PFSK-1 (cell line): ENCODE results near the gene LGR4.

ENCODE experiments used
- FOXP2 ChIP-seq: optimal IDR thresholded peaks from 2 replicates; pipeline ENCODE3; 2011; ENCODE audit warnings: borderline replicate concordance, control low read depth, inconsistent platforms; ENCODE audit not compliant: insufficient read depth; ENCODE audit errors: extremely low read length, extremely low read depth
- POLR2AphosphoS5 ChIP-seq: IDR thresholded peaks from 2 replicates; pipeline ENCODE4 v1.6.1; 2012; ENCODE audit warnings: low read depth, mild to moderate bottlenecking, control low read depth, low read length, moderate library complexity
- SIN3A ChIP-seq: IDR thresholded peaks from 2 replicates; pipeline ENCODE4 v1.6.1; 2012; ENCODE audit warnings: mild to moderate bottlenecking, low read length, moderate library complexity, borderline replicate concordance; ENCODE audit not compliant: insufficient read depth
- TAF1 ChIP-seq: IDR thresholded peaks from 2 replicates; pipeline ENCODE4 v1.6.1; 2012; ENCODE audit warnings: low read length, control low read depth, borderline replicate concordance; ENCODE audit not compliant: insufficient read depth
- TF ChIP-seq, protein P1 (sequence below), 2 experiments: IDR thresholded peaks; 2 replicates each; pipeline versions ENCODE4 v1.6.1 to v1.8.0; 2011 to 2012; ENCODE audit warnings: low read depth in 2 of 2, low read length in 2 of 2, control low read depth in 1 of 2, inconsistent platforms in 1 of 2, mild to moderate bottlenecking in 1 of 2, moderate library complexity in 1 of 2; ENCODE audit not compliant: insufficient read depth in 1 of 2

Gene LGR4

DNA sequence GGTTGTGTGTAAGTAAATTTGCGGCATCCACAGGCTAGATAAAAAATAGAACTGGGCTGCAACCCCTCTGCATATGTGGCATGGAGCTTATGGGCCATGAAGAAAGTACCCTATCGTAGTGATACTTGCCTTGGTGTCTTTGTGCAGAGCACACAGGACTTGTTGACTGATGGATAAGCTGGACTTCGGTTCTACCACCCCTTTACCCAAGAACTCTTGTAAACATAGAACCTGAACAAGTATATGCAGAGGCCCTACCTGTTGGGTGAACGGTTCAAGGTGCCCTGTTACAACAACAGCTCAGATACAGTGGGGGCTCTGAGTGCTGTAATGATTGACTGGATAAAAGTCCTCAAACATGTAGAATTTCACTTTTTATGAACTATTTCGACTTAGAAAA, 3.0 kb upstream of the LGR4 start:
- no peak for TF ChIP-seq POLR2AphosphoS5
- no peak for TF ChIP-seq FOXP2
- TF ChIP-seq, protein P1, sequence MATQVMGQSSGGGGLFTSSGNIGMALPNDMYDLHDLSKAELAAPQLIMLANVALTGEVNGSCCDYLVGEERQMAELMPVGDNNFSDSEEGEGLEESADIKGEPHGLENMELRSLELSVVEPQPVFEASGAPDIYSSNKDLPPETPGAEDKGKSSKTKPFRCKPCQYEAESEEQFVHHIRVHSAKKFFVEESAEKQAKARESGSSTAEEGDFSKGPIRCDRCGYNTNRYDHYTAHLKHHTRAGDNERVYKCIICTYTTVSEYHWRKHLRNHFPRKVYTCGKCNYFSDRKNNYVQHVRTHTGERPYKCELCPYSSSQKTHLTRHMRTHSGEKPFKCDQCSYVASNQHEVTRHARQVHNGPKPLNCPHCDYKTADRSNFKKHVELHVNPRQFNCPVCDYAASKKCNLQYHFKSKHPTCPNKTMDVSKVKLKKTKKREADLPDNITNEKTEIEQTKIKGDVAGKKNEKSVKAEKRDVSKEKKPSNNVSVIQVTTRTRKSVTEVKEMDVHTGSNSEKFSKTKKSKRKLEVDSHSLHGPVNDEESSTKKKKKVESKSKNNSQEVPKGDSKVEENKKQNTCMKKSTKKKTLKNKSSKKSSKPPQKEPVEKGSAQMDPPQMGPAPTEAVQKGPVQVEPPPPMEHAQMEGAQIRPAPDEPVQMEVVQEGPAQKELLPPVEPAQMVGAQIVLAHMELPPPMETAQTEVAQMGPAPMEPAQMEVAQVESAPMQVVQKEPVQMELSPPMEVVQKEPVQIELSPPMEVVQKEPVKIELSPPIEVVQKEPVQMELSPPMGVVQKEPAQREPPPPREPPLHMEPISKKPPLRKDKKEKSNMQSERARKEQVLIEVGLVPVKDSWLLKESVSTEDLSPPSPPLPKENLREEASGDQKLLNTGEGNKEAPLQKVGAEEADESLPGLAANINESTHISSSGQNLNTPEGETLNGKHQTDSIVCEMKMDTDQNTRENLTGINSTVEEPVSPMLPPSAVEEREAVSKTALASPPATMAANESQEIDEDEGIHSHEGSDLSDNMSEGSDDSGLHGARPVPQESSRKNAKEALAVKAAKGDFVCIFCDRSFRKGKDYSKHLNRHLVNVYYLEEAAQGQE (IDR thresholded peaks at IDR 0.05; ENCODE audit: insufficient read depth in 1 of 2, low read depth in 2 of 2, low read length in 2 of 2) = no peak
- no peak for TF ChIP-seq SIN3A
- TF ChIP-seq TAF1 = no peak

DNA sequence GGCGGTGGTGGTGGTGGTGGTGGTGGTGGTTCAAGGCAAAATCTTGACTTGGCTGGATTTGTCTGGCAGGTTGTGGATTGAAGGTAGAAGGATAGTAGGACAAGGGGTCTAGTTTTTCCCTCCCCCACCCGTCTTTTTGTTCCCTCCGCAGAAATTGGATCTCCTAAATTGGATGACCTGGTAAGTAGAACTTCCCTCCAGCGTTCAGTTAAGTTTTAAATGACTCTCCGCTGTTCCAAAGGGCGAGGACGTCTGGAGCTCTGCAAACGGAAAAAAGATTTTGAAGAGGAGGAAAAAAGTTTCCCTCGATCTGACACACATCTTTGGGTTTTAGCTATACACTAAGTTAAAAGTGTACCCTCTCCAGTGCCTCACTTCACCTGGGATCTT, 422 bp upstream of the LGR4 start:
- TF ChIP-seq SIN3A = no peak
- TF ChIP-seq TAF1 = no peak
- TF ChIP-seq POLR2AphosphoS5 = no peak
- TF ChIP-seq, protein P1 (IDR thresholded peaks at IDR 0.05; ENCODE audit: insufficient read depth in 1 of 2, low read depth in 2 of 2, low read length in 2 of 2) = no peak
- TF ChIP-seq FOXP2 = no peak

DNA sequence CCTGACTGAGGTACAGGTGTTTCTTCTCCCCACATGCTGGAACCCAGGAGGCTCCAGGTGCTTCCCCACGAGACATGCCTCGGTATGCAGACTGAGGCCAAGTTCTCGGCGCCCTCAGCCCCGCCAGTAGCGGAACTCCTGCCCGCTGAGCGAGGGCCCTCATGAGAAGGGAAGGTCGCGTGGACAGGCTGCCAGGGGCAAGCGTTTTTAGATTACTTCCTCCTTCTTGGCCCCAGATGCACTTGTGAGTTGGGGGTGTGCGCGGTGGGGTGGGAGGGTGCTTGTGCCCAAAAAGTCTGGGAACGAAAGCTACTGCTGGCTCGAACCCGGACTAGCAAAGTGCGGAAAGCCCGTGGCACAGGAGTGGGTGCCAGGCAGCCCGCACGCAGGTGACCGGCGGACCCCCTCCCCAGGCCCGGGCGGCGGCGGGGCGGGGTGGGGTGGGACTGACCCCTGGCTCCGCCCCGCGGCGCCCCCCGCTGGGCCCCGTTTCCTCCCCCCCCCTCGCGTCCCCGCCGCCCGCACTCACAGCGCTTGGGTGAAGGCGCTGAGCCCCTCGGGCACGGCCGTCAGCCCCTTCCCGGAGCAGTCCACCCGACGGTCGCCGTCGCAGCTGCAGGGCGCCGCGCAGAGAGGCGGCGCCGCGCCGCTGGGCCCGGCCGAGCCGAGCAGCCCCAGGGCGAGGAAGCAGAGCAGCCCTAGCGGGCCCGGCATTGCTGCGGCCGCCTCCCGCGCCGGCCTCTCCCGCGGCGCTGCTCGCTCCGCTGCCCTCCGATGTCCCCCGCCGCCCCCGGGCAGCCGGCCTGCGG, 797 bp downstream of the LGR4 start:
- peak; percentile 49; the same call in 1 of the 2 replicates for TF ChIP-seq TAF1
- no peak for TF ChIP-seq SIN3A
- TF ChIP-seq FOXP2 = no peak

DNA sequence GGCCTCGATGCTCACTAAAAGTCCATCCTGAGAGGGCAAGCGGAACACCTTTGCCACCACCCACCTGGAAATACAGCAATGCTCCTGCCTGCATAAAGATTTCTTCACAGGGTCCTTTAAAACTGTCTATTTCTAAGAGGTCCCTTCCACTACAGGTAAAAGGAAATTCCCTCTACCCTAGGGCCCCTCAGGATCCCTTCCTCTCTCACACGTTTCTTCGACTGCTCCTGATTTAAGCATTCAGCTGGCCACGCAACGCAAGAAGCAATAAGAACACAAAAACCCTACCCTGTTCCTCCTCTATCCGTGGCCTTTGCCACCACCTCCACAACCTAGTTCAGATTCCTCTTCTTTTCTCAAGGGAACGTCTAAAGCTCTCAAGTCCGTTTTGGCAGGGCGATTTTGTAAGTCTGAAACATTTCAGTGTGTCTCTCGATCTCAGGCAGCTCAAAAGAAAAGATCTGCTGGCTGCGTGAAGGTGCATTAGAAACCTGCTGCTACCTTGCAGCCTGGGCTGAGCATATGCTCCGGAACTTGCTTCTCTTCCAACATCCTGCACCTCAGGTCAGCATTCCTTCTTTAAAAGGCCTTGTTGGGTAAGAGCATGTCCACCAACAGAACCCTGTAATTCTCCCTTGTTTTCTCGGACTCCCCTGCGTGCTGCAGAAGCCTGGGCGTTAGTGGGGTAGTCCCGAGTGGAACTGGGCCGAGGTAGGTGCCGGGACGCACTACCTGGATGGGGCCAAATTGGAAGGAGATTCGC, 1.6 kb downstream of the LGR4 start:
- TF ChIP-seq SIN3A (no peak), FOXP2 (no peak), POLR2AphosphoS5 (no peak), TAF1 (no peak)
- TF ChIP-seq, protein P1 (IDR thresholded peaks at IDR 0.05; ENCODE audit: insufficient read depth in 1 of 2, low read depth in 2 of 2, low read length in 2 of 2) = no peak

DNA sequence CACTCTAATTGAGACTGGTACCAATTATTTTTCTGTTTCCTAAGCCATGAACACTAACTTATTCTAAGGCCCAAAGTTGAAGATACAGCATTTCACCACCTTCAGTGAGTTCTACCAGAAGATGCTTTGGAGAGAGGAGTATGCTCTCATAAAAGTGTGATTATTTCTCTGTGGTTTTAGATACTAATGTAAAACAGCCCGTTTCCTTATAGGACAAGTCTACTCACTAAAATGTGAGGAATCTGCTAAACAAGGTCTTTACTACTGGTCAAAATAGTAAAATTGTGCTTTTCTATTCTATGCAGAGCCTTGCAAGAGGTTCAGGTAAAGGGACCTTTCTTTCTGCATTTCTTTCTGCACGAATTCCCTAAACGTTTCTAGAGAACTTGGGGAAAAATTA, 2.4 kb downstream of the LGR4 start:
- TF ChIP-seq TAF1 = no peak
- TF ChIP-seq, protein P1 (IDR thresholded peaks at IDR 0.05; ENCODE audit: insufficient read depth in 1 of 2, low read depth in 2 of 2, low read length in 2 of 2) = no peak
- TF ChIP-seq SIN3A = no peak
- TF ChIP-seq POLR2AphosphoS5 = no peak
- TF ChIP-seq FOXP2 = no peak
